Colonic mucosa (tissue), 4 donors: ENCODE measurements around the gene LSM4. TPM values are rescaled to one million over a fixed set of nuclear protein-coding genes. Genes with fewer than 3 reads are reported as not detected.

Source experiments
- DNase-seq: peaks from one replicate; pipeline ENCODE4 v3.0.0-alpha.2; 2020
- H3K27ac ChIP-seq: fragments of 200-600 bp; one replicate; pipeline ENCODE4 v1.8.0; 2021
- H3K27me3 ChIP-seq: fragments of 200-600 bp; one replicate; pipeline ENCODE4 v1.8.0; 2021
- H3K36me3 ChIP-seq: fragments of 200-600 bp; one replicate; pipeline ENCODE4 v1.8.0; 2021
- H3K4me1 ChIP-seq: fragments of 200-600 bp; one replicate; pipeline ENCODE4 v1.8.0; 2021; ENCODE audit warnings: mild to moderate bottlenecking
- H3K4me3 ChIP-seq: fragments of 200-600 bp; one replicate; pipeline ENCODE4 v1.8.0; 2021
- H3K9ac ChIP-seq, 2 donors: one replicate each; pipeline ENCODE4 v1.7.0; 2013; ENCODE audit warnings: control low read depth in 2 of 2, low read depth in 2 of 2, low read length in 2 of 2
- H3K9me3 ChIP-seq: fragments of 200-600 bp; one replicate; pipeline ENCODE4 v1.8.0; 2021
- CTCF ChIP-seq: fragments of 200-600 bp; IDR thresholded peaks from one replicate; pipeline ENCODE4 v1.8.0; 2022; ENCODE audit warnings: antibody characterized with exemption, mild to moderate bottlenecking
- intact Hi-C: fragments of 100-400 bp; cut with DNase I; formaldehyde crosslinking; loops from one replicate; pipeline ENCODE4 v1.14.1; 2022
- microRNA-seq: library from miRNA; unstranded; fragments of <30 nt; microRNA quantifications from one replicate; pipeline ENCODE4, GENCODE V29; 2019
- total RNA-seq, 2 donors: library from RNA; stranded (reverse); fragmentation: NEBNext Ultra II Directional in 1 of 2; extraction: Animal tissue kit (Norgen Biotek cat#: 25700) in 1 of 2; gene quantifications; one replicate each; pipeline ENCODE4 v1.2.1, GENCODE V29; 2021
- donor health status: healthy.
- donor health status: DM: no; HTN: no; CAD: no.
- donor health status: DM: no; HTN: no; CAD: no.

Gene LSM4
- total RNA-seq, 2 donors from 2014 or later = 128 to 308 TPM

DNA sequence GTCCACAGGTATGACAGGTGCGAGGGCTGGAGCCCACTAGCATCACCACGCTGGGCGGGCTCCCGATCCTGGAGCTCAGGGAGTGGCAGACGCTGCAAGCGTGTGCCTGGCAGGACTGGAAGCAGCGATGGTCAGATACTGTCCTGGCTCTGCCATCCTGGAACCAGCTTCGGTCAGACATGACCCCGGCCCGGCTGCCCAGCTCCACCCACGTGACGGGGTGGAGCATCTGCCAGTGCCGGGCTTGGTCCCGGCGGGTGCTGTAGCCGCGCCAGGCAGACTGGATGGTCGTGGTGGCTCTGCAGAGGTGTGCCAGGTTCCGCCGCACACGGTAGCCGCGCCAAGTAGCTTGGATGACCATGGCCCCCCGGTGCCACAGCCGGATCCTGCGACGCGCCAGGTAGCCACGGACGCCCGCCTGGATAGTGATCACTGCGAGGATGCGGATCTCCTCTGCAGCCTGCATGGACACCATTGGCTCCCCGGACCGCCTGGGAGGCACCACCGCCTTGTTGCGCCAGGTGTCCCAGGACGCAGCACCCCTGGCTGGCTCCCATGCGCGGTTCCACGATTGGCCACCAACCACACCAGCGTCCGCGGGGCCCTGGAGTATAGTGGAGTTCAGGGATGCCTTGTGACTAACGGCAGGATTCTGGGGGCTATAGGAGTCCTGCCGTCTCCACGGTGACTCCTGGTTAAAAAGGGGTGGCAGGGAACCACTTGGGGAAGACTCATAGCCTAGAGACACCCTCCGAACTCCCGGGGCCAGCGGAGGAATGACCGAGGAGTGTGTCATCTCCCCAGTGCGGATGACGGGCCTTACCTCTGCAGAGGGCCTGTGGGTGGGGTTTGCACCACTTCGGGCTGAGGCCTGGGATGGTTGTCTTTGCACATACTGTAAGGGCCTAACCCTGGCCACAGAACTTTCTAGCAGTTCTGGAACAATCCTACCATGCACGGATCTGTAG, 65.1 kb downstream of the LSM4 start:
- Histone ChIP-seq H3K36me3 (no peaks in the 10 kb centered on the region), H3K9ac (no peak overlapping the region), H3K4me1 (peaks cover 7% of the 10 kb centered on the region), H3K9me3 (no peaks in the 10 kb centered on the region), H3K4me3 (no peak overlapping the region), H3K27me3 (no peaks in the 10 kb centered on the region), H3K27ac (no peak overlapping the region)
- no peak for TF ChIP-seq CTCF
- intact Hi-C loops = no loop called here
- DNase-seq = no peak

Small RNA genes lying within 50 kb of the gene (microRNA-seq; reads per million reads assigned to microRNA genes)
- gene MIR3188 = 2.8 reads per million

Other genes starting within 250 kb of the LSM4 start
- gene IL12RB1, start 236.1 kb downstream of the LSM4 start, total RNA-seq = 1 to 10 TPM in 1 of 2 donors, under 1 TPM in 1; 0.53 to 1.1 TPM
- 10 to 100 TPM; 24.3 to 30.9 TPM for gene MAST3, start 225.3 kb downstream of the LSM4 start, total RNA-seq
- gene PIK3R2, start 169.9 kb downstream of the LSM4 start, total RNA-seq = 10 to 100 TPM; 42.9 to 48.2 TPM
- gene IFI30, start 149.3 kb downstream of the LSM4 start, total RNA-seq = 10 to 100 TPM; 47.1 to 95.2 TPM
- gene MPV17L2, start 129.9 kb downstream of the LSM4 start, total RNA-seq = 10 to 100 TPM in 1 of 2 donors, 1 to 10 TPM in 1; 8.9 to 21.7 TPM
- gene RAB3A, start 119.0 kb downstream of the LSM4 start, total RNA-seq = 1 to 10 TPM; 3.5 to 4.2 TPM
- gene PDE4C, start 96.6 kb downstream of the LSM4 start, total RNA-seq = 1 to 10 TPM; 2.1 TPM
- gene IQCN, start 48.6 kb downstream of the LSM4 start, total RNA-seq = 1 to 10 TPM; 1.7 to 3.0 TPM
- gene JUND, start 41.5 kb downstream of the LSM4 start, total RNA-seq = 100 to 1,000 TPM; 177 to 418 TPM
- gene PGPEP1, start 17.5 kb upstream of the LSM4 start, total RNA-seq = 10 to 100 TPM; 62.6 to 99.0 TPM
- 100 to 1,000 TPM; 120 to 159 TPM for gene GDF15, start 63.1 kb upstream of the LSM4 start, total RNA-seq
- 1 to 10 TPM; 1.4 to 3.9 TPM for gene LRRC25, start 74.5 kb upstream of the LSM4 start, total RNA-seq
- gene SSBP4, start 96.3 kb upstream of the LSM4 start, total RNA-seq = 10 to 100 TPM; 40.1 to 77.3 TPM
- 10 to 100 TPM; 17.7 to 25.7 TPM for gene ISYNA1, start 115.1 kb upstream of the LSM4 start, total RNA-seq
- gene ELL, start 199.0 kb upstream of the LSM4 start, total RNA-seq = 10 to 100 TPM; 16.3 to 18.6 TPM
- gene FKBP8, start 220.5 kb upstream of the LSM4 start, total RNA-seq = 100 to 1,000 TPM; 190 to 200 TPM
- gene KXD1, start 234.8 kb upstream of the LSM4 start, total RNA-seq = 10 to 100 TPM; 66.8 to 80.4 TPM
- gene UBA52, start 248.8 kb upstream of the LSM4 start, total RNA-seq = 1,000 to 10,000 TPM in 1 of 2 donors, 100 to 1,000 TPM in 1; 991 to 1,174 TPM